Stimulated activated CD4-positive, alpha-beta T cell treated with anti-CD3 and anti-CD28 coated beads, Interleukin-12 subunit alpha, Interleukin-12 subunit beta, amount 100 ng/mL, for 24 hours (primary cell): ENCODE measurements around the gene CAMK1D.
A peak's percentile ranks its signal among the peaks of the same experiment; 100 is the strongest.

Experiments used
- DNase-seq, 2 experiments: peaks; one replicate each; pipeline ENCODE4 v3.0.0-alpha.2; 2020; ENCODE audit warnings: low read depth in 2 of 2

CAMK1D gene

DNA sequence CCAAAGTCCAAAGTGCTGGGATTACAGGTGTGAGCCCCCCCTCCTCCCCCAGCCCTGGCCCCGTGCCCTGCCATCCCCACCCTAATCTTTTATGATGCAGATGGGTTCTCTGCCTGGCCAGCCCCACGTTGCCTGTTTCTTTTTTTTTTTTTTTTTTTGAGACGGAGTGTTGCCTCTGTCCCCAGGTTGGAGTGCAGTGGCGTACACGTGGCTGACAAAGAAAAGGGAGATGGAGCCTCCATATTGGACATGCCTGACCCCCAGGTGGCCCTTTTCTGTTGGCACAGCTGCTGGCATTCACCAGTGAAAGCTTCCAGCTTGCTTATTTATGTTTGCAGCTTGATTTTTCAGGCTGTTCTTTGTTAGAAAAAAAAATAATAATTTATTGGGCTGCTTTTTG is 416.9 kb downstream of the CAMK1D start:
- DNase-seq: no peak

DNA sequence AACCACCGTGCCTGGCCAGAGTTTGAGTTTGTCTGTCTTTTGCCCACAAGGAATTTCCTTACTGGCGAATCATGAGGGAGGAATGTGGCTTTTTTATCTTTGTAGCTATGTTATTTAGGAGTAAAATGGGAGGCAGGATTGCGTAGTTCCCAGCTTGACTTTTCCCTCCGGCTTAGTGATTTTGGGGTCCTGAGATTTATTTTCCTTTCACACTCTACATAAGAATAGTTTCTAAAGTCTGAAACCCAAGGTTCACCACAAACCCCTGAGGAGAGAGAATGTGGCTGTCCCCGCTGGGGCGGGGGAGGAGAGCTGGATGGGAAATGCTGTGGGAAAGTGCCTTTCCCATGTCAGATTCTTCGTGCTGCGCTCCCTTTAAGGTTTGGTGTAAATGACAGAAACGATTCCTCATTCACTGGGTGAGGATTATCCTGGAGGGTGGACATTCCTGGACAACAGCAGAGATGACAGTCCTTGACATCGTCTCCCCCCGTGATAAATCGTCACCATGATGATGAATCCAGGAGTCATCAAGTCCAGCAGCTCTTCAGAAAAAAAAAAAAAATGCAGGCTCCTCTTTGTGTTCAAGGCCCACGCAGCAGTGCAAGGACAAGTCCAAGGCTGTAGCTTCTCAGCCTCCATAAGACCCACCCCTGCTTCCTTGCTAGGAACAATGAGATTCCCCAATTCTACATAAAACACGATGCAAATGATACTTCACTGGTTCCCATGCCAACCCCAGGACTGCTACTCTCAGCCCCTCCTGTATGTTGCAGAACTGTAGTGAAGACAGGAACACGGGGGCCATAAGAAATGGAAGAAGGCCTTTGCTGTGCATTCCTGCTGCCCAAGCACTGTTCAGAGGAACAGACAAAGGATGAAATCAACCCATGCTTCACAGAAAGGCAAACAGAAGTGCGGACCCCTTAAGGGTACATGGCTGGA is 419.1 kb downstream of the CAMK1D start:
- no peak for DNase-seq

DNA sequence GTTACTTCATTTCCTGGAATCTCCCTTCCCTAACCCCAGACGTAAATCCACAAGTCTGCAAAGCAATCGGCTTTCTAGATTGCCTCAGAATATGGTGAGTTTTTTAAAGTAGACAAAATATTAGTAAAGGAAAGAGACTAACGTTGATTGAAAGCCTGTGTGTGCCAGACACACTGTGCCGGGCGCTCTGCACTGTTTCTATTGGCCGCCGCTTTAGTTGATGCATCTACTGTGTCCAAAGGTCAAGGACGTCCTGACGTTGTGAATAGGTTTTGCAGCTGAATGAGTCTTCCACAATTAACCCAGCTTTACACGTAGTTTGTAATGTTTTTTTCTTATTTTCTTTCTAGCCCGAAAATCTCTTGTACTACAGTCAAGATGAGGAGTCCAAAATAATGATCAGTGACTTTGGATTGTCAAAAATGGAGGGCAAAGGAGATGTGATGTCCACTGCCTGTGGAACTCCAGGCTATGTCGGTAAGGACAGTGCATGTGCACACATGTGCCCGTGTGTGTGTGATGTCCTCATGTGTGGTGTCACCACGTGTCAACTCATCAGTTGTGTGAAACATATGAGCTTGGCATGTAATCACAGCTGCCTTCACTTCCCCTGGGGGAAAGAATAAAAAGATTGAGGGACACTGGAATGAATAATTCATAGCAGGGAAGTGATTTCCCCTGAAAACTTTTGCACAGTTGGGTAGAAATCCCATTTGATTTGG is 420.1 kb downstream of the CAMK1D start:
- no peak for DNase-seq

DNA sequence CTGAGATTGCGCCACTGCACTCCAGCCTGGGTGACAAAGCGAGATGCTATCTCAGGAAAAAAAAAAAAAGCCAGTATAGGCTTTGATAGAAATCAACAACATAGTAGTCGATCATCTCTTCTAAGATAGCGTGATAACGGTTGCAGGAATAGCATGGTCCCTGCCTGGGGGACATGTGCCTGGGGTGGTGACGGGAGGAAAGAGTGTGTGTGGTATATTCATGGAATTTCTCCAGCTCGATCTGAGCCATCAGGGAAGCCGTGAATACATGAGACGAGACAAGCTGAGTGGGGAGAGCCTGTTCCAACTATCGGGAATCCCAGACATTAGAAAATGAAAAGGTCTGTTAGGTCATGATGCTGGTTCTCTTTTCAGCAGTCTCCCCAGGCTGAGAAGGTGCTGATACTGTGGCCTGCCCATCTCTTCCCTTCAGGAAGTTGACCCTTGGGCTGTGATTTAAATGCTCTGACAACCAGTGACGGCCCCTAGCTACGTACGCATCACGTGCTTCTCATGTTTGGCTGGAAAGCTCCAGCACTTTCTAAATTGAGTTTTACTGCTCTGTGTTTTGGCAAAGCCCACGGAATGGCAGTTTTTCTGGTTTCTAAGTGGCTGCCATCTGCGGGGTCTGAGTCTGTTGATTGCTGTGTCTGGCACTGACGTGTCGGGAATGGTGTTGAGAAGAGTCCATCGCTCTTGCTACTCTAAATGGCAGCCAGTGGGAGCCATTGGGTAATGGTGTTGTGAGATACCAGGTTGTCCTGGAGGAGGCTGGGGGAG is 422.8 kb downstream of the CAMK1D start:
- no peak for DNase-seq

DNA sequence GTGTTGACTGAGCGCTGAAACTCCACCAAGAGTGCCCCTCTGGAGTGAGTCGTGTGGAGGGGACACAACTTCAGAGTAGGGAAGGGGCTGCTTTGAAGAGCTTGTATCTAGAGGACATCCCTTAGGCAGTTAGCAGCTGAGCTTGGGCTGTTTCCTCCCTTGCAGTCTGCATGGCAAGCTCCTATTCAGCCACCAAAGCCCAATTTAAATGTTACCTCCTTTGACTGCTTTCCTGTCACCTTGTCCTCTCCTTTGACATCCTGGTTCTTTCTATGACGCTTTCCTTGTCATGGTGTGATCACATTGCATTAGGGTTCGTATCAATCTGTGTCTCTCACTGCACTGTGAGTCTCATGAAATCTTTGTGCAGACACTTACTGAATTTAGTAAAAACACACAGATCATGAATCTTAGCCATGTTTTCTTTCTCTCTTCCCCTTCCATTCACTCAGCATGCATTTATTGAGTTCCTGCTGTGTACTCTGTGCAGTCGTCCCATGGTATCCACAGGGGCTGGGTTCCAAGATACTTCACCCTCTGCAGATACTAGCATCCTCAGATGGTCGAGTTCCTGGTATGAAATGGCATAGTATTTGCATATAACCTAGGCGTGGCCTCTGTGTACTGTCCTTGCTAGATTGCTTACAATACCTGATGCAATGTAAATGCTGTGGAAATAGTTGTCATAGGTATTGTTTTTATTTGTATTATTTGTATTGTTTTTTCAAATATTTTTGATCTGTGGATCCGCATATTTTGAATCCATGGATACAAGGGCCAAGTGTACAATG is 423.6 kb downstream of the CAMK1D start:
- no peak for DNase-seq

DNA sequence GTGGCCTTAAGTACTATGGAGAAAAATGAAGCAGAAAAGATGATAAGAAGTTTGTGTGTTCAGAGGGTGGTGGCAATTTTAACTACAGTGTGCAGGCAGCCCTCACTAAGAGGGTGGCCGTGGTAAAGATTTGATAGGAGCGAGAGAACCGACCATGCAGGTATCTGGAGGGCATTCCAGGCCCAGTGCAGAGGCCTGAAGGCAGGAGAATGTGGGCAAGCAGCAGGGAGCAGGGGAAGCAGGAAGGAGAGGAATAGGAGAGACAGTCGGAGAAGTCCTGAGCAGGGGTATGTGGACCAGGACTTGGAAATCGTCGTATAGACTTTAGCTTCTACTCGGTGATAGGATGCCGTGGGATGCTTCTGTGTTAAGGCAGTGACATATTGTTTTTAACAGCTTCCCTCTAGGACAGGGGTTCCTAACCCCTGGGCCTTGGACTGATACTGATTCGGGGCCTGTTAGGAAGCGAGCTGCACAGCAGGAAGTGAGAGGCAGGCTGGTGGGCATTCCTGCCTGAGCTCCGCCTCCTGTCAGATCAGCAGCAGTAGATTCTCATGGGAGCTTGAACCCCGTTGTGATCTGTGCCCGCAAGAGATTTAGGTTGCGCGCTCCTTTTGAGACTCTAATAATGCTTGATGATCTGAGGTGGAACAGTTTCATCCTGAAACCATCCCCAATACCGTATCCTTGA is 425.0 kb downstream of the CAMK1D start:
- DNase-seq: no peak

DNA sequence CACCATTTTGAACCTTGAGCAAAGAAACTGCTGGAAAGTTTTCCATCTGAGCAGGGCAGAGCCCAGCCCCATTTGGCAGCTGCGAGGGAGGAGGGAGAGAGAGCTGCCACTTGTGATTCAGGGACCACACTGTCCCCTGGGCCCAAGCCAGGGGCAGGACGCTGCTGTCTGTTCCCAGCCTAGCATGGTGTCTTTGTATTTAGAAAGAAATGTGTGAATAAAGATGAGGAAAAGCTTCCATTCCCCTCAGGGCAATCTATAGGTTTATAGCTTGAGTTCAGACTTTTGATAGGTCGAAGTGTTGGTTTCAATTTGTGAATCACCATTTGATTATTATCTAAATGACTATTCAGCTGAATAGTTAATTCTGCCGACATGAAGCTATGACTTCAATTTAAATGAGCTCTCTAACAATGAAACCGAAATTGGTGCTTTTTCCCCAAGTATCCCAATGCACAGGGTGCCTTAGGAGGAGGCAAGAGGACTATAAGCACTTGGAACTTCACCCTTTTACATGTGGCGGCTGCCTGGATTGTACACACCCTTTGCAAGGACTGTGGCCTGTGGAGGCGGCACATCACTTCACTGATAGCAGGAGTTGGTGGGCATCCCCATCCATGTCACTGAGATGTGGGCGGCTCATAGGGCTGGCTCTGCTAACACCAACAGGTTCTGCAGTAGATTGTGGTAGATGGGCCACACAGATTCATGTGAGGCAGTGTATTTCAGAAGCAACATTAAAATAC is 428.7 kb downstream of the CAMK1D start:
- DNase-seq: no peak

DNA sequence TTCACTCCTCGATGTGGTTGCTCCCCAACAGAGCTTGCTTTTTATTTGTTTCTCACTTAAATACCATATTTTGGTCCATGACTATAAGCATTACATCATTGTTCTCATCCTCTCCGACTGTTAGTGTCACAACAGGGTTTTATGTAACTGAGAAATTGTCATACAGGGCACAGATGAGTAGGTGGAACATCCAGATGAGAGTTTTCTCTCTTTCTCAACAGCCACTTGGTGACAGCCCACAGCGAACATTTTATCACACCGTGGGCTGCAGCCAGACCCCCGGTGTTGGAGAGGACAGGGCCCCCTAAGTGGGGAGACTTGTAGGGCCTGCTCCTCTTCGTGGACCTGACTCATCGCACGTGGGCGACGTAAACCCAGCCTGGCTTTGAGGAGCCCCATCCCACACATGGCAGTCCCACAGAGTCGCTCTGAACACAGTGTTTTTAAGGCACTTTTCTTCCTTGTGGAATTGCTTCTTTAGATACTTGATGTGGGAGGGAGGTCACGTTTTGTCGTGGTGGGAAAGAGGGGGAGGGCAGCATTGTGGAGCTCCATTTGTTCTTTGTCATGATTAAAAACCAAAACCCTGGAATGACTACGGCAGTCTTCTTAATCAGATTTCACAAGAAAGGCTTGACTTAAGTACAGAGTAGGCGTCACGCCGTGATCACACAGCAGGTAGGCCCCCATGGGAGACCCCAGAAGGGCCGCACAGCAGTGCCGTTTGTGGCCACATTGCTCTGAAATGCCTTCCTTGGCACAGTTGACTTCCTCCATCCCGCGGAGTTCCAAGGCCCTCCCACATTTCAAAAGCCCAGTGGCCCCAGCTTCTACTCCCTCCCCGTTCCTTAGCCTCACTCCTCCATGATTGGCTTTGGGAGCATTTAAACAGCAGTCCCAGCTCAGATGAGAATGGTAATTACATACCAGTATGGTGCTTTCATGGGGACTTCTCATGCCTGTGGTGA is 431.6 kb downstream of the CAMK1D start:
- DNase-seq: no peak

DNA sequence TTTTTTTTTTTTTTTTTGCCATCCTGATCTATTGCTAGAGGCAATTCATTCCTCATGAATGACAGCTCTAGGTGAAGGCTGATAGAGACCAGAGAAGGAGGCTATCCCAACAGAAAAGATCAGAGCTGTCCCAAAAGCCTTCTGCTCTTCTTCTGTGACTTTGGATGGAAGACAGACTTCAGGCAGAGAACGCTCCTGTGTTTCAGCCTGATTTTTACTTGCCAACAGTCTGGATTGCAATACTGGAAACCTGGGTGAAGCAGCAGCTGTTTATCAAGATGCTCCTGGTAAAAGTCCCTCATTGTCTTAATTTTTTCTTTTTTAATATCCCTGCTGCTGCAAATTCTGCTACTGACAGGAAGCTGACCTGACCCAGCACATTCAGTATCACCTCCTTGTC is 432.6 kb downstream of the CAMK1D start:
- no peak for DNase-seq

DNA sequence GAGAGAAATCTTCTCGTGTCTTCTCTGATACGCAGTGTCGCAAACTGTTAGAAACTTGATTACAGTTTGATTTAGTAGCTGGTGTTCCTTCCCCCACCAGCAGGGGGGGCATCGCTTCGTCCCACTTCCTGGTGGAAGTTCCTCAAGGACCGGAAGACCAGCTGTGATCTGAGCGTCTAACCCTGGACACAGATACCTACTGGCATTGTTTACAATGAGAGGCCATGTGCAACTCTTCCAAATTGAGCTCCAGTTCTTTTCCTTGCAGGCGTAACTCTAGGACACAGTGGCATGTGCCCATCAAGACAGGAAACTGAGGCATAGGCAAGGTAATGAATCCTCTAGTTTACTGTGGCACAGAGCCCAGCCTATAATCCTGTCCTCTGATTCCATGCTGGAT is 433.2 kb downstream of the CAMK1D start:
- DNase-seq: peak in 1 of 2 experiments; percentile 47

DNA sequence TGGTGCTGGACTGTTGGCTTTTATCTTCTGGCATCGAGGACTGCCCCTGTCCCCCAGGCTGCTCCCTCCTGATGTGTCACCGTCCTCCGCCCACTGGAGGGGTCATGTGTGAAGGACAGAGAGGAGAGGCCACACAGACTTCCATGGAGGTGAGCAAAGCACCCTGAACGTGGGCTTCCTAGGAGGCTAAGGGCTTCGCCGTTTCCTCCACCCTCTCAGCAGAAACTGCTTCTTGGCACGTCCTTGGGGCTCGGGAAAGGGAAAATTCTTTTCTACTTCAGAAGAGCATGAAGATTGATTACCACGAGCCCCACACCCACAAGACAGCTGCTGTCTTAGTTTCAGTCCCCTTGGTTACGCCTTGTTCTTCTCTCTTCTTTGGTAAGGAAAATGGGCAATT is 433.9 kb downstream of the CAMK1D start:
- no peak for DNase-seq

DNA sequence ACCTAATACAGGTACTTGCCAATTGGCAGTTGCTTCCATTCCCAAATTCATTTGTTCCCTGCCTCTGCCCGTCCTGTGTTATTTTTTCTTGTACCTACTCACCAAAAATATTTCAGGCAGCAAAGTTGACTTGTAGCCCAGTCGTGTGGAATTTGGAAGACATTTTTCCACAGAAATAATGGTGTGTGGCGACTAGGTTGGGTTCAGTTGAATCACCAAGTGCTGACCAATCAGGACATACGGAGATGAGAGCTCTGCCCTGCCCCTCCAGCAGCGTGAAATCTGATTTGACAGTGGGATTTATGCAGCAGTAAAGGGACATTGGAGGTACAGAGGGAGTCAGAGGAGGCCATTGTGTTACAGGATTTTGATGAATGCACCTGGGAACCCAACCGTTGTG is 435.3 kb downstream of the CAMK1D start:
- no peak for DNase-seq

DNA sequence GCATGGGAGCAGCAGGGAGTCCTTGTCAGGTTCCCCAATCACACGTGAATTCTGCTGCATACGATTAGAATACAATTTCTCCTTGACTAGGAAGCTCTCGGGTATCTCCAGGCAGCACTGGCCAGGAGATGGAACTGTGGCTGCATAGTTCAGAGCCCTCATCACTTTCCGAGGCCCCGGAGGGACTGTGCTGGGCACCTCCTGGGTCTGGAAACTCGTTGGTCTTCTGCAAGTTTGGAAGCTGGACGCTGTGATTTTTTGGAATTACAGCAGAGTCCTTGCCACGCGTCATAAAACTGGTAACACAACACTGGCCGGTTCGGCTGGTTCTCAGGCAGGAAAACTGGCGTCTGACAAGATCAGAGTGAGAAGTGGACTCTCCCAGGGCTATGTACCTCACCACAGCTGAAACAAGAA is 436.1 kb downstream of the CAMK1D start:
- no peak for DNase-seq

DNA sequence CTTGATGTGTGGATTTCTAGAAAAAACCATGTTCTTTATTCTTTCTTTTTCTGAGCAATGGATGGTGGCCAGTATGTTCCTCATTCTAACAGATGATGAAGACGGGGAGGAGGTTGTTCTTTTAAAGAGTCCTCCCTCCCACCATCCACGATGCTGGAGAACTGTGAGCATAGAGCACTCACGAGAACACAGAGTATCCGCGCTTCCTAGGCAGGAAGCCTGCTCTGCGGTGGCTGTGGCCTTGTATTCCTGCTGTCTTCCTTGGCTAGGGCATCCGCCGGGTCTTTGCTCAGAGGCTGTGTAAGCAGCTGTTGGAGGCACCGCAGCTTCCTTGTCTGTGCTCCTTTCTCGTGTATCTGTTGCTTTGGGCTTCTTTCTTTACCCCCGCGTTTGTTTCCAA is 437.9 kb downstream of the CAMK1D start:
- no peak for DNase-seq

DNA sequence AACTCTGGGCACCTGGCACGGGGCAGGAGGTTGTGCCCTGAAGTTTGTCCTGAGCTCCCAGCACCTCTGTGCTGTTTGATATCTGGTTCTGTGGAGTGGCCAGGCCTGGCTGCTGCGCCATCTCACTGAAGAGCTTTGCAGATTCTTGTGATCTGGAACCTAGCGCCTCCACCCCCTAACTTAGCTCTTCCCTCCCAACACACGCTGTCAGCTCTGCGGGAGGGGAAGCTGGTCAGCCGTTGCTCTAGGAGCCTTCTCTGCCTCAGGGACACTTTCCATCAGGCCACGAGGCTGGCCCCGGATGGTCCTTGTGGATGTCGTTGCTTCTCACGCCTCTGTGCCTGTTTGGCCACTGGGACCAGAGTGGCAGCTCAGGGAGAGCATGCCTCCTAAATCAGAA is 438.9 kb downstream of the CAMK1D start:
- no peak for DNase-seq

DNA sequence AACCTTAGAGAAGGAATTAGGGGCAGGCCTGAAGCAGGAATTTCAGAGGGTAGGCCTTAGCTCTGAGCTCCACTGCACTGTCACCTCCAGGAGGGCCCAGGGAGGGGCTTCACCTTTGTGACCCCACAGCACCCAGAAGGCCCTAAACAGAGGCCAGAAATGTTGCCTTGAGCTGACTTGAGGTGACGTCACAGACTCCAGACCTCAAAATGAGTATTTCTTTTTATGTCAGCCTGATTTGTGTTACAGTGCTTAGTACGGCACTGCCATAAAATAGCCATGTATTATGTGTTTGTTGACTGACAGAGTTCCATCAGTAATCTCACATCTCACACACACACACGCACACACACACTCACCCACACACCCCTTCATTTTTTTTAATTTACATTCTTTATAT is 440.9 kb downstream of the CAMK1D start:
- DNase-seq: no peak

DNA sequence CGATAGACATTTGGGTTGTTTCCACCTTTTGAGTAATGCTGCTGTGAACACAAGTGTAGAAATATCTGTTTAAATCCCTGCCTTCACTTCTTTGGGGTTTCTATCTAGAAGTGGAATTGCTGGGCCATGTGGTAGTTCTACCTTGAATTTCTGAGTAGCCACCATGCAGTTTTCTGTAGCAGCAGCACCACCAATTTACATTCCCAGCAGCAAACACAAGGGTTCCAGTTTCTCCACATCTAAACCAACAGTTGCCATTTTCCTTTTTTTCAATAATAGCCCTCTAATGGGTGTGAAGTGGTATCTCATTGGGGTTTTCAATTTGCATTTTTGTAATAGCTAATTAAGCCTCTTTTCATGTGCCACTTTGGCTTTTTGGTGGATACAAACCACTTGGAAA is 442.4 kb downstream of the CAMK1D start:
- no peak for DNase-seq

DNA sequence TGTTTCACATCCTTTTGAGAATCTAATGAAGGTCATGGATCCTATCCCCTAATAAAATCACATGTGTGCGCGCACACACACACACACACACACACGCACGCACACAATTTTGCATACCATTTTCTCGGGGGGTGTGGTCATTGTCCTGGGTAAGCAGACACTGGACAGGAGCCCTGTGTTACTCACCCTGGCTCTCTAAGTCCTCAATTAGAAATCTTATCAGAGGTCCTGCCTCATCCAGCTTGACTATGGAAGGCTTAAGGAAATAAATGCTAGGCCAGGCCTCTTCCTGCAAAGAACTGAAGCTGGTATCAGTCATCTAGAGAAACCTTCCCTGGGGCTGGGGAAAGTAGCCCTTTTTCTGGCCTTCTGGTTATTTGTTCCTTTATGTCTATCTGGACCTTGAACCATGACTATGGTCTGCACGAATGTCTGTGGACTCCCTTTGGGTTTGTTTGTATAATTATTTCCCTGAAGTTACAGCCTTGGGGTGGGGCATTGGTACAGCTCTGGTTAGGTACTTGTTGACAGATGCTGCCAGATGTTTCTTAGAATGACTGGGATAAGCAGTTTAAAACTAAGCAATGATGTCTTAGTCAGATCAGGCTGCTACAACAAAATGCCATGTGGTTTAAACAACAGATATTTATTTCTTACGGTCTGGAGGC is 443.7 kb downstream of the CAMK1D start:
- no peak for DNase-seq
